A549 (cell line): ENCODE results near the gene FXYD7.

Experiments used
- EP300 ChIP-seq, 2 experiments: fragments of >200 bp; sonication (Bioruptor Twin); formaldehyde crosslinking; IDR thresholded peaks; 2 replicates in 1 of 2; 3 replicates in 1 of 2; pipeline ENCODE4 v1.6.1; 2016 to 2017
- JUN ChIP-seq, 2 experiments: fragments of >200 bp; sonication (Bioruptor Twin); formaldehyde crosslinking; IDR thresholded peaks; 2 replicates in 1 of 2; 3 replicates in 1 of 2; pipeline ENCODE4 v1.6.1; 2016 to 2017
- SREBF2 ChIP-seq: fragments of 450-650 bp; IDR thresholded peaks from 2 replicates; pipeline ENCODE4 v1.6.1; 2014; ENCODE audit warnings: mild to moderate bottlenecking, moderate library complexity
- TF ChIP-seq, protein P1 (sequence below): fragments of 200-600 bp; sonication (generic); IDR thresholded peaks from 2 replicates; pipeline ENCODE4 v1.6.1; 2016; ENCODE audit warnings: antibody characterized with exemption, mild to moderate bottlenecking, moderate library complexity
- TF ChIP-seq, protein P2 (sequence below): fragments of >200 bp; sonication (Bioruptor Twin); formaldehyde crosslinking; IDR thresholded peaks from 3 replicates; pipeline ENCODE4 v1.5.1; 2016

DNA sequence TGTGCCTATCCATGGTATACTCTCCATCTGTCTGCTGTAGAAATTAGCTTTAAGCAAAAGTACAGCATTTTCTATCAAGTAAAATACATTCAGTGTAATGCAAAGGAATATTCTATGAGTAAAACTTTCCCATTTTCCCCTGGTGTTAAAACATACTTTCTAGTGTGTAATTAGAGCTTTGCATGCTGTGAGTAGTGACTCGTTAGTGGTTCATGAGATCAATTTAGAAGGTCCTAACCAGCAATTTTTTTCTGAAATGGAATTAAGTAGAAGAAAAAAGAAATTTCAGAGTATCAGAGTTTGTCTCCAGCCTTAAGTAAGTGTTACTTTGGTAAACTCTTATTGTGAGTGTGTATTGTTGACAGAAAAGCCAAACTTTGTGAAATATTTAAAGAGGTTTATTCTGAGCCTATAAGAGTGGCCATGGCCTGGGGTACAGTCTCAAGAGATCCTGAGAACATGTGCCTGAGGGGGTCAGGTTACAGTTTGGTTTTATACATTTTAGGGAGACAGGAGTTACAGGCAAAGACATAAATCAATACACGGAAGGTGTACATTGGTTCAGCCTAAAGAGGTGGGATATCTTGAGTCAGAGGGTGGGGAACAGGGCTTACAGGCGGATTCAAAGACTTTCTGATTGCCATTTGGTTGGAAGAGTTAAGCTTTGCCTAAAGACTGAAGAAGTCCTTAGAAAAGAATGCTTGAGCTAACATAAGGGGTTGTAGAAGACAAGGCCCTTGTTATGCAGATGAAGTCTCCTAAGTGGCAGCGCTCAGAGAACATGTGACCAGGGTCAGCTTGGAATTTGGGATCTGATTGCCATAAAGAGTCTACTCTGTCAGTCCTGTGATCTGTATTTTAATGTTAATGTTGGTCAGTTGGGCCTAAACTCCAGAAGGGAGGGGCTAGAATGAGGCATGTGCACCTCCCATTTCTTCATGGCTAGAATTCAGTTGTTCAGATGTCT lies 60.0 kb downstream of the FXYD7 start:
- TF ChIP-seq SREBF2 (no peak), JUN (IDR thresholded peaks at IDR 0.05) (no peak), EP300 (IDR thresholded peaks at IDR 0.05) (no peak)
- TF ChIP-seq, protein P1, sequence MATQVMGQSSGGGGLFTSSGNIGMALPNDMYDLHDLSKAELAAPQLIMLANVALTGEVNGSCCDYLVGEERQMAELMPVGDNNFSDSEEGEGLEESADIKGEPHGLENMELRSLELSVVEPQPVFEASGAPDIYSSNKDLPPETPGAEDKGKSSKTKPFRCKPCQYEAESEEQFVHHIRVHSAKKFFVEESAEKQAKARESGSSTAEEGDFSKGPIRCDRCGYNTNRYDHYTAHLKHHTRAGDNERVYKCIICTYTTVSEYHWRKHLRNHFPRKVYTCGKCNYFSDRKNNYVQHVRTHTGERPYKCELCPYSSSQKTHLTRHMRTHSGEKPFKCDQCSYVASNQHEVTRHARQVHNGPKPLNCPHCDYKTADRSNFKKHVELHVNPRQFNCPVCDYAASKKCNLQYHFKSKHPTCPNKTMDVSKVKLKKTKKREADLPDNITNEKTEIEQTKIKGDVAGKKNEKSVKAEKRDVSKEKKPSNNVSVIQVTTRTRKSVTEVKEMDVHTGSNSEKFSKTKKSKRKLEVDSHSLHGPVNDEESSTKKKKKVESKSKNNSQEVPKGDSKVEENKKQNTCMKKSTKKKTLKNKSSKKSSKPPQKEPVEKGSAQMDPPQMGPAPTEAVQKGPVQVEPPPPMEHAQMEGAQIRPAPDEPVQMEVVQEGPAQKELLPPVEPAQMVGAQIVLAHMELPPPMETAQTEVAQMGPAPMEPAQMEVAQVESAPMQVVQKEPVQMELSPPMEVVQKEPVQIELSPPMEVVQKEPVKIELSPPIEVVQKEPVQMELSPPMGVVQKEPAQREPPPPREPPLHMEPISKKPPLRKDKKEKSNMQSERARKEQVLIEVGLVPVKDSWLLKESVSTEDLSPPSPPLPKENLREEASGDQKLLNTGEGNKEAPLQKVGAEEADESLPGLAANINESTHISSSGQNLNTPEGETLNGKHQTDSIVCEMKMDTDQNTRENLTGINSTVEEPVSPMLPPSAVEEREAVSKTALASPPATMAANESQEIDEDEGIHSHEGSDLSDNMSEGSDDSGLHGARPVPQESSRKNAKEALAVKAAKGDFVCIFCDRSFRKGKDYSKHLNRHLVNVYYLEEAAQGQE, result no peak
- TF ChIP-seq, protein P2, sequence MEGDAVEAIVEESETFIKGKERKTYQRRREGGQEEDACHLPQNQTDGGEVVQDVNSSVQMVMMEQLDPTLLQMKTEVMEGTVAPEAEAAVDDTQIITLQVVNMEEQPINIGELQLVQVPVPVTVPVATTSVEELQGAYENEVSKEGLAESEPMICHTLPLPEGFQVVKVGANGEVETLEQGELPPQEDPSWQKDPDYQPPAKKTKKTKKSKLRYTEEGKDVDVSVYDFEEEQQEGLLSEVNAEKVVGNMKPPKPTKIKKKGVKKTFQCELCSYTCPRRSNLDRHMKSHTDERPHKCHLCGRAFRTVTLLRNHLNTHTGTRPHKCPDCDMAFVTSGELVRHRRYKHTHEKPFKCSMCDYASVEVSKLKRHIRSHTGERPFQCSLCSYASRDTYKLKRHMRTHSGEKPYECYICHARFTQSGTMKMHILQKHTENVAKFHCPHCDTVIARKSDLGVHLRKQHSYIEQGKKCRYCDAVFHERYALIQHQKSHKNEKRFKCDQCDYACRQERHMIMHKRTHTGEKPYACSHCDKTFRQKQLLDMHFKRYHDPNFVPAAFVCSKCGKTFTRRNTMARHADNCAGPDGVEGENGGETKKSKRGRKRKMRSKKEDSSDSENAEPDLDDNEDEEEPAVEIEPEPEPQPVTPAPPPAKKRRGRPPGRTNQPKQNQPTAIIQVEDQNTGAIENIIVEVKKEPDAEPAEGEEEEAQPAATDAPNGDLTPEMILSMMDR, result no peak
